Kidney epithelial cell (primary cell): ENCODE data around the gene HMCN1. TPM values are rescaled to one million over a fixed set of nuclear protein-coding genes. Genes with fewer than 3 reads are reported as not detected.

Experiments
- DNase-seq: peaks from one replicate; pipeline ENCODE4 v3.0.0-alpha.2; 2010; ENCODE audit warnings: low read depth
- H3K27me3 ChIP-seq: 2 replicates; pipeline ENCODE4 v1.6.0; 2011; ENCODE audit warnings: low read length; ENCODE audit not compliant: control insufficient read depth, insufficient read depth
- H3K36me3 ChIP-seq: 2 replicates; pipeline ENCODE4 v1.5.1; 2011; ENCODE audit warnings: low read length; ENCODE audit not compliant: control insufficient read depth, insufficient read depth
- H3K4me3 ChIP-seq: 2 replicates; pipeline ENCODE4 v1.5.1; 2011; ENCODE audit warnings: low read depth, mild to moderate bottlenecking, control low read depth, low read length
- CTCF ChIP-seq: IDR thresholded peaks from 2 replicates; pipeline ENCODE4 v1.5.1; 2011; ENCODE audit warnings: mild to moderate bottlenecking, moderate library complexity, low read length, control low read depth, inconsistent platforms; ENCODE audit not compliant: insufficient read depth, poor library complexity, severe bottlenecking
- total RNA-seq: library from RNA; depleted of rRNA; stranded (reverse); fragments of >200 nt; gene quantifications from 2 replicates; pipeline ENCODE4 v1.2.3, GENCODE V29; 2015

The HMCN1 gene
- total RNA-seq, 1 donor from 2014 or later = 1.3 TPM

GRCh38 chr1:186129758-186130157 is 395.6 kb downstream of the HMCN1 start:
- no peak for TF ChIP-seq CTCF
- no peak for DNase-seq
- no peaks in the 10 kb centered on the region for H3K36me3 ChIP-seq
- no peaks in the 10 kb centered on the region for H3K27me3 ChIP-seq
- no peak overlapping the region for H3K4me3 ChIP-seq

- Histone ChIP-seq H3K36me3 (no peaks in the 10 kb centered on the region), H3K4me3 (no peak overlapping the region), H3K27me3 (no peaks in the 10 kb centered on the region)
- TF ChIP-seq CTCF = no peak
- DNase-seq = no peak
These were observed 404.9 kb downstream of the HMCN1 start for GRCh38 chr1:186139115-186139514.

GRCh38 chr1:186139701-186140100 is 405.5 kb downstream of the HMCN1 start:
- Histone ChIP-seq H3K27me3 (no peaks in the 10 kb centered on the region), H3K36me3 (no peaks in the 10 kb centered on the region), H3K4me3 (no peak overlapping the region)
- DNase-seq = no peak
- no peak for TF ChIP-seq CTCF

GRCh38 chr1:186142159-186142558 is 408.0 kb downstream of the HMCN1 start:
- DNase-seq = no peak
- no peaks in the 10 kb centered on the region for H3K36me3 ChIP-seq
- TF ChIP-seq CTCF = no peak
- no peaks in the 10 kb centered on the region for H3K27me3 ChIP-seq
- H3K4me3 ChIP-seq = no peak overlapping the region

- Histone ChIP-seq H3K36me3 (no peaks in the 10 kb centered on the region), H3K4me3 (no peak overlapping the region), H3K27me3 (no peaks in the 10 kb centered on the region)
- DNase-seq = no peak
- TF ChIP-seq CTCF = no peak
These were observed 408.7 kb downstream of the HMCN1 start for GRCh38 chr1:186142916-186143315.

- no peak for DNase-seq
- H3K36me3 ChIP-seq = no peaks in the 10 kb centered on the region
- no peak for TF ChIP-seq CTCF
- H3K27me3 ChIP-seq = no peaks in the 10 kb centered on the region
- no peak overlapping the region for H3K4me3 ChIP-seq
These were observed 409.3 kb downstream of the HMCN1 start for GRCh38 chr1:186143481-186143880.
